Activated CD4-positive, alpha-beta T cell treated with anti-CD3 and anti-CD28 coated beads for 4 hours (primary cell): Measurements from ENCODE around the gene STXBP5.
"Not testable (repeated sequence)": the region's sequence is repeated elsewhere in the genome, so short reads cannot be mapped to it uniquely, and the experiment has no call there.

Experiments
- DNase-seq, 2 donors: peaks; one replicate each; pipeline ENCODE4 v3.0.0-alpha.2; 2020

STXBP5 gene

GRCh38 chr6:147304016-147304415, 99.8 kb downstream of the STXBP5 start:
- no peak for DNase-seq

GRCh38 chr6:147310521-147310920, 106.3 kb downstream of the STXBP5 start:
- DNase-seq: no peak

GRCh38 chr6:147311218-147311617, 107.0 kb downstream of the STXBP5 start:
- no peak for DNase-seq

GRCh38 chr6:147321260-147321659, 117.0 kb downstream of the STXBP5 start:
- no peak for DNase-seq

GRCh38 chr6:147322299-147323162, 118.3 kb downstream of the STXBP5 start:
- no peak for DNase-seq

GRCh38 chr6:147325557-147325956, 121.3 kb downstream of the STXBP5 start:
- no peak for DNase-seq

- DNase-seq: no peak
Observed at GRCh38 chr6:147331401-147331800, 127.2 kb downstream of the STXBP5 start.

- DNase-seq: no peak
Observed at GRCh38 chr6:147337921-147338320, 133.7 kb downstream of the STXBP5 start.

GRCh38 chr6:147341486-147341885, 137.3 kb downstream of the STXBP5 start:
- peak in 1 of 2 donors; percentile 13 for DNase-seq

- no peak for DNase-seq
Observed at GRCh38 chr6:147345902-147346301, 141.7 kb downstream of the STXBP5 start.

GRCh38 chr6:147347179-147347881, 143.1 kb downstream of the STXBP5 start:
- DNase-seq: no peak

GRCh38 chr6:147347882-147348575, 143.8 kb downstream of the STXBP5 start:
- no peak for DNase-seq

GRCh38 chr6:147361311-147361981, 157.2 kb downstream of the STXBP5 start:
- no peak for DNase-seq

GRCh38 chr6:147366290-147366689, 162.1 kb downstream of the STXBP5 start:
- no peak for DNase-seq

GRCh38 chr6:147371325-147371724, 167.1 kb downstream of the STXBP5 start:
- DNase-seq: no peak

GRCh38 chr6:147372806-147373205, 168.6 kb downstream of the STXBP5 start:
- DNase-seq: no peak

GRCh38 chr6:147378819-147379218, 174.6 kb downstream of the STXBP5 start:
- no peak for DNase-seq

GRCh38 chr6:147380841-147381240, 176.6 kb downstream of the STXBP5 start:
- DNase-seq: not testable (repeated sequence)

GRCh38 chr6:147381712-147382111, 177.5 kb downstream of the STXBP5 start:
- DNase-seq: no peak

- no peak for DNase-seq
Observed at GRCh38 chr6:147382945-147383554, 178.8 kb downstream of the STXBP5 start.

GRCh38 chr6:147384029-147384428, 179.8 kb downstream of the STXBP5 start:
- DNase-seq: no peak
